Ectodermal cell (in vitro differentiated cells): Measurements from ENCODE around the gene ZNF791.

Source experiments
- H3K27ac ChIP-seq: 2 replicates; pipeline ENCODE4 v1.7.0; 2013; ENCODE audit warnings: mild to moderate bottlenecking, low read depth, low read length; ENCODE audit not compliant: insufficient read depth, poor library complexity, severe bottlenecking
- H3K27me3 ChIP-seq: 2 replicates; pipeline ENCODE4 v1.7.0; 2013; ENCODE audit warnings: mild to moderate bottlenecking, low read length; ENCODE audit not compliant: insufficient read depth, control insufficient read depth, poor library complexity, severe bottlenecking
- H3K36me3 ChIP-seq: one replicate; pipeline ENCODE4 v1.7.0; 2013; ENCODE audit warnings: low read length; ENCODE audit not compliant: control insufficient read depth, insufficient read depth
- H3K4me1 ChIP-seq: one replicate; pipeline ENCODE4 v1.7.0; 2013; ENCODE audit warnings: low read length; ENCODE audit not compliant: control insufficient read depth, insufficient read depth
- H3K4me3 ChIP-seq: 2 replicates; pipeline ENCODE4 v1.7.0; 2013; ENCODE audit warnings: low read depth, low read length, control low read depth; ENCODE audit not compliant: insufficient read depth
- H3K9me3 ChIP-seq: 2 replicates; pipeline ENCODE4 v1.7.0; 2013; ENCODE audit warnings: mild to moderate bottlenecking, low read length, moderate library complexity; ENCODE audit not compliant: control insufficient read depth
- WGBS, 2 experiments: methylation state at CpG; one replicate each; pipeline ENCODE4 v1.1.7; 2013; ENCODE audit warnings: missing lambda C conversion rate in 2 of 2; 5-methylcytosine and 5-hydroxymethylcytosine counted together

Gene ZNF791

GRCh38 chr19:12666265-12667048 is 55.7 kb downstream of the ZNF791 start, which contains the start of the genes MAN2B1 and WDR83:
MAN2B1 (minus strand) TSS chr19:12666742; CDS start chr19:12666701, 41 bp downstream.
WDR83 (plus strand) TSS chr19:12666807; CDS start chr19:12669791, 2,984 bp downstream.
- Histone ChIP-seq H3K9me3 (no peaks in the 10 kb centered on the region), H3K36me3 (peaks cover 8% of the 10 kb centered on the region), H3K27me3 (no peaks in the 10 kb centered on the region), H3K4me1 (peaks cover 19% of the 10 kb centered on the region), H3K4me3 (peak within 1 kb of the TSS; percentile 68), H3K27ac (no peak within 1 kb of the TSS)
- WGBS, 2 experiments, result 4 to 5% methylated on average over 46 of the region's 46 CpGs

- no peak overlapping the region for H3K27ac ChIP-seq
- peaks cover 7% of the 10 kb centered on the region for H3K36me3 ChIP-seq
- H3K9me3 ChIP-seq, result no peaks in the 10 kb centered on the region
- no peak overlapping the region for H3K4me3 ChIP-seq
- 91 to 94% methylated on average over 4 of the region's 4 CpGs for WGBS, 2 experiments
- peaks cover 19% of the 10 kb centered on the region for H3K4me1 ChIP-seq
- no peaks in the 10 kb centered on the region for H3K27me3 ChIP-seq
These were observed 57.1 kb downstream of the ZNF791 start for GRCh38 chr19:12667731-12668302.

- peaks cover 5% of the 10 kb centered on the region for H3K36me3 ChIP-seq
- H3K27me3 ChIP-seq, result no peaks in the 10 kb centered on the region
- peak overlapping the region; percentile 97 for H3K4me3 ChIP-seq
- H3K27ac ChIP-seq, result no peak overlapping the region
- 86 to 89% methylated on average over 8 of the region's 8 CpGs for WGBS, 2 experiments
- H3K4me1 ChIP-seq, result peaks cover 19% of the 10 kb centered on the region
- no peaks in the 10 kb centered on the region for H3K9me3 ChIP-seq
These were observed 57.6 kb downstream of the ZNF791 start for GRCh38 chr19:12668346-12668745.

- Histone ChIP-seq H3K27ac (peak overlapping the region; percentile 36), H3K27me3 (no peaks in the 10 kb centered on the region), H3K36me3 (no peaks in the 10 kb centered on the region), H3K4me1 (peaks cover 19% of the 10 kb centered on the region), H3K4me3 (peak overlapping the region; percentile 97), H3K9me3 (no peaks in the 10 kb centered on the region)
- WGBS, 2 experiments, result 1 to 2% methylated on average over 24 of the region's 24 CpGs
These were observed 58.2 kb downstream of the ZNF791 start for GRCh38 chr19:12668932-12669269.

- H3K4me3 ChIP-seq, result peak overlapping the region; percentile 97
- WGBS, 2 experiments, result 1% methylated on average over 64 of the region's 64 CpGs
These were observed 58.8 kb downstream of the ZNF791 start for GRCh38 chr19:12669270-12670158.

GRCh38 chr19:12670159-12670928 is 59.6 kb downstream of the ZNF791 start:
- peaks cover 19% of the 10 kb centered on the region for H3K4me1 ChIP-seq
- H3K36me3 ChIP-seq, result peaks cover 7% of the 10 kb centered on the region
- peak overlapping the region; percentile 97 for H3K4me3 ChIP-seq
- H3K27me3 ChIP-seq, result no peaks in the 10 kb centered on the region
- no peaks in the 10 kb centered on the region for H3K9me3 ChIP-seq
- 57 to 61% methylated on average over 26 of the region's 26 CpGs for WGBS, 2 experiments
- no peak overlapping the region for H3K27ac ChIP-seq

More at GRCh38 chr19:12669270-12670158, 58.8 kb downstream of the ZNF791 start:
- Histone ChIP-seq H3K36me3 (peaks cover 2% of the 10 kb centered on the region), H3K4me1 (peaks cover 19% of the 10 kb centered on the region), H3K27me3 (no peaks in the 10 kb centered on the region), H3K9me3 (no peaks in the 10 kb centered on the region), H3K27ac (peak overlapping the region; percentile 72)

GRCh38 chr19:12672744-12673143 is 62.0 kb downstream of the ZNF791 start:
- Histone ChIP-seq H3K4me3 (no peak overlapping the region), H3K4me1 (peaks cover 12% of the 10 kb centered on the region), H3K36me3 (peaks cover 29% of the 10 kb centered on the region), H3K9me3 (no peaks in the 10 kb centered on the region), H3K27me3 (no peaks in the 10 kb centered on the region), H3K27ac (no peak overlapping the region)
- 94 to 95% methylated on average over 10 of the region's 10 CpGs for WGBS, 2 experiments

GRCh38 chr19:12675399-12675798 is 64.7 kb downstream of the ZNF791 start:
- H3K27me3 ChIP-seq, result no peaks in the 10 kb centered on the region

GRCh38 chr19:12675940-12676339 is 65.2 kb downstream of the ZNF791 start:
- Histone ChIP-seq H3K9me3 (no peaks in the 10 kb centered on the region), H3K36me3 (peaks cover 44% of the 10 kb centered on the region), H3K4me1 (no peaks in the 10 kb centered on the region), H3K4me3 (no peak overlapping the region), H3K27ac (no peak overlapping the region), H3K27me3 (no peaks in the 10 kb centered on the region)
- WGBS, 2 experiments, result 95 to 96% methylated on average over 15 of the region's 15 CpGs

More at GRCh38 chr19:12675399-12675798, 64.7 kb downstream of the ZNF791 start:
- peaks cover 2% of the 10 kb centered on the region for H3K4me1 ChIP-seq
- peaks cover 44% of the 10 kb centered on the region for H3K36me3 ChIP-seq
- H3K9me3 ChIP-seq, result no peaks in the 10 kb centered on the region
- no peak overlapping the region for H3K27ac ChIP-seq
- WGBS, 2 experiments, result 96 to 97% methylated on average over 10 of the region's 10 CpGs
- no peak overlapping the region for H3K4me3 ChIP-seq
